Measurements from ENCODE around the gene RAB9A.

DNA sequence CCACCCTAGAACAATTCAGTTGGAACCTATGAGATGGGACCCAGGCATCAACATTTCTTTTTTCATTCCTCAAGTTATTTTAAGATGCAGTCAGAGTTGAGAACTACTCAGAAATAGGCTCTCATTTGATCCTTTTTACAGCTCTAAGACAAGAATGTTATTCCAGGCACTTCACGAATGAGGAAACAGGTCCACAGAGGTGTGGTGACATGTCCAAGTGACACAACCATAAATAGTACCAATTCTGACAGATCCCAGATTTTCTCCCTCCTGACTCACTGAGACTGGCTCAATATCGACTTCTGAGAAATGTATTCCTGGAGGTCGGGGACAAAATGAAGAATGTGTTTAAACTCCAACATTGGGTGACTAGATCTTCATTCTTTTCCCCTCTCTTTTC is 24.9 kb upstream of the RAB9A start:
- TF ChIP-seq JUND (IDR thresholded peaks at IDR 0.05) (no peak), RAD21 (IDR thresholded peaks at IDR 0.05) (no peak), CTCF (IDR thresholded peaks at IDR 0.05; ENCODE audit: low read depth, low read length, missing input control) (no peak), NR2F2 (IDR thresholded peaks at IDR 0.05) (no peak)
